Measurements from ENCODE around the gene PAM16. TPM values are rescaled to one million over a fixed set of nuclear protein-coding genes. Genes with fewer than 3 reads are reported as not detected.

PAM16 gene
- total RNA-seq, 1 donor from 2014 or later, result 41.2 TPM

- no peak for ATAC-seq
- TF ChIP-seq CTCF (IDR thresholded peaks at IDR 0.05), result no peak
Observed at GRCh38 chr16:4333308-4333638, 17.8 kb downstream of the PAM16 start.

GRCh38 chr16:4332623-4333307, 18.4 kb downstream of the PAM16 start:
- no peak for TF ChIP-seq CTCF (IDR thresholded peaks at IDR 0.05)
- intact Hi-C loops (cut with DNase I), result no loop called here

More at GRCh38 chr16:4333308-4333638, 17.8 kb downstream of the PAM16 start:
- Histone ChIP-seq H3K27me3 (no peaks in the 10 kb centered on the region), H3K27ac (no peak overlapping the region), H3K4me3 (no peak overlapping the region), H3K4me1 (peaks cover 17% of the 10 kb centered on the region), H3K36me3 (peaks cover 37% of the 10 kb centered on the region), H3K9me3 (no peaks in the 10 kb centered on the region)
- intact Hi-C loops (cut with DNase I), result no loop called here
- DNase-seq, result no peak

GRCh38 chr16:4332083-4332482, 19.0 kb downstream of the PAM16 start:
- intact Hi-C loops (cut with DNase I), result no loop called here
- DNase-seq, result peak; percentile 55

More at GRCh38 chr16:4332623-4333307, 18.4 kb downstream of the PAM16 start:
- H3K36me3 ChIP-seq, result peaks cover 37% of the 10 kb centered on the region
- H3K27ac ChIP-seq, result no peak overlapping the region
- peaks cover 22% of the 10 kb centered on the region for H3K4me1 ChIP-seq
- no peak for ATAC-seq
- DNase-seq, result peak; percentile 58
- no peaks in the 10 kb centered on the region for H3K9me3 ChIP-seq
- H3K4me3 ChIP-seq, result no peak overlapping the region
- H3K27me3 ChIP-seq, result no peaks in the 10 kb centered on the region

GRCh38 chr16:4330277-4330874, 20.7 kb downstream of the PAM16 start:
- Histone ChIP-seq H3K27ac (no peak overlapping the region), H3K4me1 (peaks cover 35% of the 10 kb centered on the region), H3K36me3 (peaks cover 14% of the 10 kb centered on the region), H3K27me3 (no peaks in the 10 kb centered on the region), H3K4me3 (no peak overlapping the region), H3K9me3 (no peaks in the 10 kb centered on the region)
- DNase-seq (peak; percentile 92), ATAC-seq (peak; percentile 79)
- peak; percentile 98 for TF ChIP-seq CTCF (IDR thresholded peaks at IDR 0.05)
- intact Hi-C loops (cut with DNase I), result no loop called here

More at GRCh38 chr16:4332083-4332482, 19.0 kb downstream of the PAM16 start:
- H3K4me1 ChIP-seq, result peaks cover 26% of the 10 kb centered on the region
- no peak overlapping the region for H3K4me3 ChIP-seq
- no peak for TF ChIP-seq CTCF (IDR thresholded peaks at IDR 0.05)
- peaks cover 31% of the 10 kb centered on the region for H3K36me3 ChIP-seq
- H3K9me3 ChIP-seq, result no peaks in the 10 kb centered on the region
- ATAC-seq, result no peak
- no peaks in the 10 kb centered on the region for H3K27me3 ChIP-seq
- no peak overlapping the region for H3K27ac ChIP-seq

GRCh38 chr16:4328782-4329775, 22.0 kb downstream of the PAM16 start:
- DNase-seq (peak; percentile 67), ATAC-seq (peak; percentile 30)
- no peaks in the 10 kb centered on the region for H3K27me3 ChIP-seq
- H3K9me3 ChIP-seq, result no peaks in the 10 kb centered on the region
- peaks cover 48% of the 10 kb centered on the region for H3K4me1 ChIP-seq
- peak overlapping the region; percentile 78 for H3K27ac ChIP-seq
- intact Hi-C loops (cut with DNase I), result loop anchor here (5.0 kb wide), 1 partner anchor 37 kb away; no protein-coding TSS in a partner anchor
- no peak for TF ChIP-seq CTCF (IDR thresholded peaks at IDR 0.05)
- peaks cover 5% of the 10 kb centered on the region for H3K36me3 ChIP-seq
- H3K4me3 ChIP-seq, result peak overlapping the region; percentile 40
